H9 (cell line): ENCODE results near the gene C1orf216. TPM values are rescaled to one million over a fixed set of nuclear protein-coding genes. Genes with fewer than 3 reads are reported as not detected.
"Not testable (repeated sequence)": the region's sequence is repeated elsewhere in the genome, so short reads cannot be mapped to it uniquely, and the experiment has no call there.

Experiments used
- DNase-seq: peaks from one replicate; pipeline ENCODE4 v3.0.0-alpha.2; 2017
- H2AFZ ChIP-seq: one replicate; pipeline ENCODE4 v1.6.1; 2013; ENCODE audit warnings: mild to moderate bottlenecking, low read length, control low read depth, moderate library complexity
- H2AK5ac ChIP-seq: 2 replicates; pipeline ENCODE4 v1.6.1; 2013; ENCODE audit warnings: low read length, control low read depth, mixed read lengths; ENCODE audit not compliant: insufficient read length
- H2BK120ac ChIP-seq: one replicate; pipeline ENCODE4 v1.6.1; 2013; ENCODE audit warnings: low read depth, mild to moderate bottlenecking, low read length, control low read depth, inconsistent platforms; ENCODE audit not compliant: poor library complexity, severe bottlenecking
- H2BK12ac ChIP-seq: 2 replicates; pipeline ENCODE4 v1.6.1; 2013; ENCODE audit warnings: low read length, control low read depth, mixed read lengths, low read depth; ENCODE audit not compliant: insufficient read length
- H2BK15ac ChIP-seq: 2 replicates; pipeline ENCODE4 v1.6.1; 2013; ENCODE audit warnings: low read depth, low read length, control low read depth
- H2BK20ac ChIP-seq: one replicate; pipeline ENCODE4 v1.6.1; 2013; ENCODE audit warnings: low read depth, mild to moderate bottlenecking, low read length, control low read depth, inconsistent platforms; ENCODE audit not compliant: poor library complexity, severe bottlenecking
- H2BK5ac ChIP-seq: 2 replicates; pipeline ENCODE4 v1.6.1; 2013; ENCODE audit warnings: low read length, control low read depth, mixed read lengths; ENCODE audit not compliant: insufficient read length
- H3K14ac ChIP-seq: 2 replicates; pipeline ENCODE4 v1.6.1; 2013; ENCODE audit warnings: low read length, control low read depth; ENCODE audit not compliant: insufficient read depth
- H3K18ac ChIP-seq: 2 replicates; pipeline ENCODE4 v1.6.1; 2013; ENCODE audit warnings: low read depth, mild to moderate bottlenecking, mixed read lengths, low read length, control low read depth; ENCODE audit not compliant: insufficient read length
- H3K23ac ChIP-seq: 2 replicates; pipeline ENCODE4 v1.6.1; 2013; ENCODE audit warnings: low read length, control low read depth, mixed read lengths, low read depth; ENCODE audit not compliant: insufficient read length
- H3K23me2 ChIP-seq: 2 replicates; pipeline ENCODE4 v1.6.1; 2013; ENCODE audit warnings: low read depth, mild to moderate bottlenecking, mixed read lengths, low read length, control low read depth; ENCODE audit not compliant: insufficient read length, poor library complexity, severe bottlenecking
- H3K27ac ChIP-seq: 2 replicates; pipeline ENCODE4 v1.5.1; 2013; ENCODE audit warnings: low read length, control low read depth, mixed read lengths, low read depth; ENCODE audit not compliant: insufficient read length
- H3K27me3 ChIP-seq: 2 replicates; pipeline ENCODE4 v1.6.1; 2013; ENCODE audit warnings: low read length, control low read depth, inconsistent platforms; ENCODE audit not compliant: insufficient read depth
- H3K4ac ChIP-seq: 2 replicates; pipeline ENCODE4 v1.6.1; 2013; ENCODE audit warnings: low read depth, mild to moderate bottlenecking, control low read depth, inconsistent platforms, low read length, moderate library complexity
- H3K4me1 ChIP-seq: 2 replicates; pipeline ENCODE4 v1.6.1; 2013; ENCODE audit warnings: low read length, control low read depth, inconsistent platforms; ENCODE audit not compliant: insufficient read depth
- H3K4me2 ChIP-seq: 2 replicates; pipeline ENCODE4 v1.6.1; 2013; ENCODE audit warnings: low read length, control low read depth, mixed read lengths; ENCODE audit not compliant: insufficient read length, insufficient read depth
- H3K56ac ChIP-seq: 2 replicates; pipeline ENCODE4 v1.6.1; 2013; ENCODE audit warnings: low read depth, mild to moderate bottlenecking, mixed read lengths, low read length, control low read depth; ENCODE audit not compliant: insufficient read length
- H3K79me1 ChIP-seq: 2 replicates; pipeline ENCODE4 v1.6.1; 2013; ENCODE audit warnings: low read depth, mild to moderate bottlenecking, moderate library complexity, low read length, control low read depth, inconsistent platforms; ENCODE audit not compliant: insufficient read depth, poor library complexity, severe bottlenecking
- H3K79me2 ChIP-seq: 2 replicates; pipeline ENCODE4 v1.6.1; 2013; ENCODE audit warnings: low read length, control low read depth, inconsistent platforms; ENCODE audit not compliant: insufficient read depth
- H3K9ac ChIP-seq: 2 replicates; pipeline ENCODE4 v1.6.1; 2013; ENCODE audit warnings: low read length, control low read depth, mixed read lengths; ENCODE audit not compliant: insufficient read length; ENCODE audit errors: extremely low read depth
- H3K9me3 ChIP-seq: one replicate; pipeline ENCODE4 v1.6.1; 2013; ENCODE audit warnings: low read depth, low read length, inconsistent platforms; ENCODE audit not compliant: control insufficient read depth
- H3T11ph ChIP-seq: one replicate; pipeline ENCODE4 v1.6.1; 2013; ENCODE audit warnings: mild to moderate bottlenecking, low read length, control low read depth, inconsistent platforms
- H4K20me1 ChIP-seq: one replicate; pipeline ENCODE4 v1.6.1; 2013; ENCODE audit not compliant: control insufficient read depth, insufficient read length, insufficient read depth
- H4K5ac ChIP-seq: 2 replicates; pipeline ENCODE4 v1.6.1; 2013; ENCODE audit warnings: low read depth, mild to moderate bottlenecking, mixed read lengths, low read length, control low read depth; ENCODE audit not compliant: insufficient read length
- H4K8ac ChIP-seq: replicated peaks from 2 replicates; pipeline ENCODE4 v1.6.1; 2013; ENCODE audit warnings: low read length, control low read depth, mixed read lengths, low read depth; ENCODE audit not compliant: insufficient read length
- H4K91ac ChIP-seq: 2 replicates; pipeline ENCODE4 v1.6.1; 2013; ENCODE audit warnings: low read depth, mild to moderate bottlenecking, moderate library complexity, mixed read lengths, low read length, control low read depth; ENCODE audit not compliant: insufficient read length
- H3K27ac Mint-ChIP-seq, 3 experiments: 2 replicates in 2 of 3; 3 replicates in 1 of 3; pipeline ENCODE4 v1.8.0; 2020 to 2021; ENCODE audit warnings: mixed read lengths in 3 of 3, mild to moderate bottlenecking in 1 of 3, moderate library complexity in 1 of 3
- H3K27me3 Mint-ChIP-seq: 2 replicates; pipeline ENCODE4 v1.8.0; 2021; ENCODE audit warnings: low read depth, mild to moderate bottlenecking, moderate library complexity, mixed read lengths
- H3K36me3 Mint-ChIP-seq, 3 experiments: 2 replicates in 2 of 3; 3 replicates in 1 of 3; pipeline ENCODE4 v1.8.0; 2020 to 2021; ENCODE audit warnings: low read depth in 3 of 3, mixed read lengths in 3 of 3; ENCODE audit not compliant: insufficient read depth in 1 of 3
- H3K4me1 Mint-ChIP-seq, 2 experiments: 2 replicates each; pipeline ENCODE4 v1.8.0; 2020; ENCODE audit warnings: mixed read lengths in 2 of 2
- H3K4me3 Mint-ChIP-seq, 2 experiments: 2 replicates in 1 of 2; 3 replicates in 1 of 2; pipeline ENCODE4 v1.8.0; 2020 to 2021; ENCODE audit warnings: mild to moderate bottlenecking in 2 of 2, mixed read lengths in 2 of 2, moderate library complexity in 1 of 2
- H3K9me3 Mint-ChIP-seq, 2 experiments: 2 replicates in 1 of 2; 3 replicates in 1 of 2; pipeline ENCODE4 v1.8.0; 2020; ENCODE audit warnings: mild to moderate bottlenecking in 2 of 2, mixed read lengths in 2 of 2, moderate library complexity in 1 of 2
- CTCF ChIP-seq: fragments of 200-600 bp; sonication (generic); conservative IDR thresholded peaks from 3 replicates; pipeline ENCODE4 v1.8.0; 2021; ENCODE audit warnings: antibody characterized with exemption, mild to moderate bottlenecking
- WGBS: extraction: QIAGEN DNeasy Blood & Tissue Kit; methylation state at CpG from one replicate; pipeline ENCODE4 v1.1.7; 2013; ENCODE audit warnings: missing lambda C conversion rate, low lambda C conversion rate, mixed read lengths; ENCODE audit not compliant: insufficient read length; ENCODE audit errors: extremely low coverage; 5-methylcytosine and 5-hydroxymethylcytosine counted together
- total RNA-seq: library from RNA; stranded (reverse); gene quantifications from 2 replicates; pipeline ENCODE4 v1.2.1, GENCODE V29; 2021

Gene C1orf216
- total RNA-seq, 1 experiment from 2014 or later = 13.5 TPM

DNA sequence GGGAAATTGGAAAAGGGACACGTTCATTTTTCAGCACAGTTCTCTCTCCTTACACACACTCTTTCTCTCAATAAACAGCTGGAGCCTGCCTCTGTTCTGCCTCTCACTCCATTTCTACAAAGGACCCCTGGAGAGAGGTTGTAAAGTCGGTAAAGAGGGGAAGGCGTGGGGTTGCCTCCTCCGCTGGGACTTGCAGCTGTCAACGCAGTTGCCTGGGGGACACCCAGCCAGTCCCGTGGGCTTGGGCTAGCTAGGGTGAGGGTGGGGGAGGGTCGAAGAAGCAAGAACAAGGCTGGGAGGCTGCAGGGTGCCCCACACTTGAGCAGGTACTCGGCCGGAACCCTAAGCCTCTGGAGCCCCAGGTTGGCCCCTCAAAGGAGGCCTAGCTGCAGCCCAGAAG is 27.6 kb downstream of the C1orf216 start:
- Histone ChIP-seq H2BK15ac (no peak overlapping the region), H3K4me1 (no peaks in the 10 kb centered on the region; the same call in 1 of the 2 replicates), H3K14ac (no peak overlapping the region; the same call in 1 of the 2 replicates), H3K56ac (no peak overlapping the region), H4K8ac (no peak overlapping the region), H3K27me3 (no peaks in the 10 kb centered on the region), H2BK5ac (no peak overlapping the region), H2BK120ac (no peak overlapping the region), H2AK5ac (no peak overlapping the region), H3K4ac (no peak overlapping the region), H4K20me1 (no peaks in the 10 kb centered on the region), H2AFZ (no peak overlapping the region), H3K9me3 (no peaks in the 10 kb centered on the region), H3K23me2 (no peaks in the 10 kb centered on the region), H2BK12ac (no peak overlapping the region), H3K79me2 (no peaks in the 10 kb centered on the region), H3K18ac (no peak overlapping the region), H4K91ac (no peak overlapping the region), H3T11ph (no peak overlapping the region), H2BK20ac (no peak overlapping the region), H3K23ac (no peak overlapping the region), H3K27ac (no peak overlapping the region), H3K79me1 (no peaks in the 10 kb centered on the region), H3K9ac (no peak overlapping the region), H4K5ac (no peak overlapping the region), H3K4me2 (no peak overlapping the region)
- peaks cover 29 to 31% of the 10 kb centered on the region in 2 experiments for H3K4me1 Mint-ChIP-seq
- H3K4me3 Mint-ChIP-seq = no peak overlapping the region
- peaks cover 2 to 4% of the 10 kb centered on the region in 2 experiments; a peak in 3 of 5 replicates for H3K9me3 Mint-ChIP-seq
- TF ChIP-seq CTCF = no peak
- no peaks in the 10 kb centered on the region; a peak in 1 of 7 replicates for H3K36me3 Mint-ChIP-seq
- no CpG with 5 or more reads among the region's 9 CpGs for WGBS
- DNase-seq = no peak
- peaks cover 38% of the 10 kb centered on the region for H3K27me3 Mint-ChIP-seq
- no peak overlapping the region for H3K27ac Mint-ChIP-seq

DNA sequence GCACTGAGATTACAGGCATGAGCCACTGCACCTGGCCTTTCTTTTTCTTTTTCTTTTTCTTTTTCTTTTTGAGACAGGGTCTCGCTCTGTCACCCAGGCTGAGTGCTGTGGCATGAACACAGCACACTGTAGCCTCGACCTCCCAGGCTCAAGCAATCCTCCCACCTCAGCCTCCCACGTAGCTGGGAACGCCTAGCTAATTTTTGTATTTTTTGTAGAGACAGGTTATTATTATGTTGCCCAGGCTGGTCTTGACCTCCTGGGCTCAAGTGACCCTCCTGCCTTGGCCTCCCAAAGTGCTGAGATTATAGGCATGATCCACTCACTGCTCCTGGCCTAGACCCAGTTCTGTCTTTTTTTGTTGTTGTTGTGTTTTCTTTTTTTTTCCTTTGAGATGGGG is 28.6 kb downstream of the C1orf216 start:
- not testable (repeated sequence) for H3K4me1 ChIP-seq, DNase-seq, H3K27me3 ChIP-seq, H3K79me1 ChIP-seq, H3K23me2 ChIP-seq, H4K8ac ChIP-seq, H3K23ac ChIP-seq, H2AFZ ChIP-seq, H4K20me1 ChIP-seq, H3K9me3 ChIP-seq, H4K91ac ChIP-seq, H3K4ac ChIP-seq, H3K14ac ChIP-seq, H3K27ac ChIP-seq, H3K36me3 Mint-ChIP-seq, H3K4me3 Mint-ChIP-seq, H3K4me2 ChIP-seq, H2BK15ac ChIP-seq, H2BK120ac ChIP-seq, H3K27ac Mint-ChIP-seq, H2BK5ac ChIP-seq, H3T11ph ChIP-seq, H3K9ac ChIP-seq, H3K18ac ChIP-seq, H3K79me2 ChIP-seq, H2AK5ac ChIP-seq, H2BK12ac ChIP-seq, H3K56ac ChIP-seq, H3K9me3 Mint-ChIP-seq, H4K5ac ChIP-seq, H2BK20ac ChIP-seq
- no CpG with 5 or more reads among the region's 4 CpGs for WGBS
- Mint-ChIP-seq H3K27me3 (peaks cover 36% of the 10 kb centered on the region), H3K4me1 (peaks cover 29 to 31% of the 10 kb centered on the region in 2 experiments)
